Activated naive CD8-positive, alpha-beta T cell treated with anti-CD3 and anti-CD28 coated beads, Interleukin-2, amount 50 U/mL, for 24 hours (primary cell): ENCODE data around the gene MYADML2.
"Not testable (repeated sequence)": the region's sequence is repeated elsewhere in the genome, so short reads cannot be mapped to it uniquely, and the experiment has no call there.

Source experiments
- ATAC-seq: fragments of 150-1000 bp; cut with Tn5 transposase; one replicate; pipeline ENCODE4 v1.10.0; 2021
- DNase-seq: peaks from one replicate; pipeline ENCODE4 v3.0.0; 2021
- H3K27ac Mint-ChIP-seq: one replicate; pipeline ENCODE4 v1.8.0; 2021; ENCODE audit warnings: mild to moderate bottlenecking, mixed read lengths
- H3K27me3 Mint-ChIP-seq: one replicate; pipeline ENCODE4 v1.8.0; 2021; ENCODE audit warnings: mixed read lengths
- H3K36me3 Mint-ChIP-seq: one replicate; pipeline ENCODE4 v1.8.0; 2021; ENCODE audit warnings: low read depth, mixed read lengths
- H3K4me1 Mint-ChIP-seq: one replicate; pipeline ENCODE4 v1.8.0; 2021; ENCODE audit warnings: mixed read lengths
- H3K4me3 Mint-ChIP-seq: one replicate; pipeline ENCODE4 v1.8.0; 2021; ENCODE audit warnings: mild to moderate bottlenecking, moderate library complexity, mixed read lengths
- H3K9me3 Mint-ChIP-seq: one replicate; pipeline ENCODE4 v1.8.0; 2021; ENCODE audit warnings: mixed read lengths

The MYADML2 gene

GRCh38 chr17:81956607-81957589 is 9.9 kb upstream of the MYADML2 start:
- ATAC-seq, result no peak
- no peak for DNase-seq
- H3K4me3 Mint-ChIP-seq, result no peak overlapping the region
- H3K4me1 Mint-ChIP-seq, result peaks cover 4% of the 10 kb centered on the region
- H3K27me3 Mint-ChIP-seq, result peaks cover 10% of the 10 kb centered on the region
- no peaks in the 10 kb centered on the region for H3K36me3 Mint-ChIP-seq
- H3K27ac Mint-ChIP-seq, result no peak overlapping the region
- H3K9me3 Mint-ChIP-seq, result no peaks in the 10 kb centered on the region

- H3K27me3 Mint-ChIP-seq, result peaks cover 10% of the 10 kb centered on the region
- H3K27ac Mint-ChIP-seq, result no peak overlapping the region
- peaks cover 4% of the 10 kb centered on the region for H3K4me1 Mint-ChIP-seq
- ATAC-seq (no peak), DNase-seq (no peak)
- H3K4me3 Mint-ChIP-seq, result no peak overlapping the region
- no peaks in the 10 kb centered on the region for H3K9me3 Mint-ChIP-seq
- H3K36me3 Mint-ChIP-seq, result no peaks in the 10 kb centered on the region
Measured at GRCh38 chr17:81955756-81956544, 8.9 kb upstream of the MYADML2 start.

GRCh38 chr17:81955058-81955681 is 8.1 kb upstream of the MYADML2 start:
- ATAC-seq (no peak), DNase-seq (no peak)
- H3K9me3 Mint-ChIP-seq, result no peaks in the 10 kb centered on the region
- peaks cover 4% of the 10 kb centered on the region for H3K4me1 Mint-ChIP-seq
- H3K36me3 Mint-ChIP-seq, result no peaks in the 10 kb centered on the region
- H3K27ac Mint-ChIP-seq, result no peak overlapping the region
- no peak overlapping the region for H3K4me3 Mint-ChIP-seq
- peaks cover 10% of the 10 kb centered on the region for H3K27me3 Mint-ChIP-seq

- Mint-ChIP-seq H3K27me3 (peaks cover 10% of the 10 kb centered on the region), H3K27ac (no peak overlapping the region), H3K4me1 (peaks cover 4% of the 10 kb centered on the region), H3K4me3 (no peak overlapping the region), H3K36me3 (no peaks in the 10 kb centered on the region), H3K9me3 (no peaks in the 10 kb centered on the region)
- DNase-seq, result no peak
- ATAC-seq, result no peak
Measured at GRCh38 chr17:81954131-81955057, 7.4 kb upstream of the MYADML2 start.

- H3K4me3 Mint-ChIP-seq, ATAC-seq, H3K9me3 Mint-ChIP-seq, H3K4me1 Mint-ChIP-seq, H3K27ac Mint-ChIP-seq, H3K27me3 Mint-ChIP-seq, DNase-seq, H3K36me3 Mint-ChIP-seq: not testable (repeated sequence)
Measured at GRCh38 chr17:81953443-81953842, 6.4 kb upstream of the MYADML2 start.

- DNase-seq (no peak), ATAC-seq (no peak)
- Mint-ChIP-seq H3K4me1 (no peaks in the 10 kb centered on the region), H3K36me3 (no peaks in the 10 kb centered on the region), H3K4me3 (no peak overlapping the region), H3K9me3 (no peaks in the 10 kb centered on the region), H3K27me3 (no peaks in the 10 kb centered on the region), H3K27ac (no peak overlapping the region)
Measured at GRCh38 chr17:81952792-81953228, 5.8 kb upstream of the MYADML2 start.

- no peaks in the 10 kb centered on the region for H3K27me3 Mint-ChIP-seq
- no peak overlapping the region for H3K4me3 Mint-ChIP-seq
- ATAC-seq (no peak), DNase-seq (no peak)
- no peaks in the 10 kb centered on the region for H3K9me3 Mint-ChIP-seq
- H3K27ac Mint-ChIP-seq, result no peak overlapping the region
- H3K4me1 Mint-ChIP-seq, result no peaks in the 10 kb centered on the region
- no peaks in the 10 kb centered on the region for H3K36me3 Mint-ChIP-seq
Measured at GRCh38 chr17:81951785-81952684, 5.0 kb upstream of the MYADML2 start.

GRCh38 chr17:81950501-81950900 is 3.5 kb upstream of the MYADML2 start:
- Mint-ChIP-seq H3K4me1 (no peaks in the 10 kb centered on the region), H3K27ac (no peak overlapping the region), H3K27me3 (no peaks in the 10 kb centered on the region), H3K36me3 (no peaks in the 10 kb centered on the region), H3K9me3 (no peaks in the 10 kb centered on the region), H3K4me3 (no peak overlapping the region)
- ATAC-seq, result no peak
- no peak for DNase-seq

GRCh38 chr17:81948635-81949378 is 1.8 kb upstream of the MYADML2 start:
- Mint-ChIP-seq H3K4me1 (no peaks in the 10 kb centered on the region), H3K36me3 (no peaks in the 10 kb centered on the region), H3K4me3 (no peak overlapping the region), H3K9me3 (no peaks in the 10 kb centered on the region), H3K27ac (no peak overlapping the region), H3K27me3 (no peaks in the 10 kb centered on the region)
- DNase-seq (no peak), ATAC-seq (no peak)

GRCh38 chr17:81944858-81945257 is 2.2 kb downstream of the MYADML2 start:
- Mint-ChIP-seq H3K27me3 (peaks cover 4% of the 10 kb centered on the region), H3K4me1 (no peaks in the 10 kb centered on the region), H3K4me3 (no peak overlapping the region), H3K27ac (no peak overlapping the region), H3K9me3 (no peaks in the 10 kb centered on the region), H3K36me3 (no peaks in the 10 kb centered on the region)
- no peak for ATAC-seq
- DNase-seq, result no peak

- H3K27ac Mint-ChIP-seq, result no peak overlapping the region
- peaks cover 5% of the 10 kb centered on the region for H3K4me1 Mint-ChIP-seq
- no peaks in the 10 kb centered on the region for H3K9me3 Mint-ChIP-seq
- ATAC-seq (no peak), DNase-seq (no peak)
- H3K27me3 Mint-ChIP-seq, result peaks cover 4% of the 10 kb centered on the region
- H3K4me3 Mint-ChIP-seq, result no peak overlapping the region
- no peaks in the 10 kb centered on the region for H3K36me3 Mint-ChIP-seq
Measured at GRCh38 chr17:81942167-81942553, 4.9 kb downstream of the MYADML2 start.

- Mint-ChIP-seq H3K4me1 (peaks cover 6% of the 10 kb centered on the region), H3K27ac (no peak overlapping the region), H3K36me3 (no peaks in the 10 kb centered on the region), H3K9me3 (no peaks in the 10 kb centered on the region), H3K27me3 (peaks cover 4% of the 10 kb centered on the region), H3K4me3 (no peak overlapping the region)
- DNase-seq, result no peak
- ATAC-seq, result no peak
Measured at GRCh38 chr17:81941484-81942166, 5.4 kb downstream of the MYADML2 start.
